Neural cell (in vitro differentiated cells): ENCODE results near the gene OOSP1. TPM values are rescaled to one million over a fixed set of nuclear protein-coding genes. Genes with fewer than 3 reads are reported as not detected.

Experiments
- H2AFZ ChIP-seq: fragments of 200-600, 300-800 bp; sonication (generic), shearing (Covaris generic); 2 replicates; pipeline ENCODE4 v1.6.0; 2014; ENCODE audit warnings: low read depth, mild to moderate bottlenecking, antibody characterized with exemption, low read length, moderate library complexity
- H3F3A ChIP-seq: fragments of 200-600 bp; shearing (Covaris generic); 2 replicates; pipeline ENCODE4 v1.6.1; 2016; ENCODE audit warnings: mild to moderate bottlenecking, moderate library complexity, mixed read lengths, antibody characterized with exemption, low read length; ENCODE audit not compliant: insufficient read depth, poor library complexity, severe bottlenecking
- H3K27ac ChIP-seq: fragments of 200-600, 300-800 bp; sonication (generic), shearing (Covaris generic); 2 replicates; pipeline ENCODE4 v1.5.1; 2014; ENCODE audit warnings: mild to moderate bottlenecking, low read length, moderate library complexity
- H3K27me3 ChIP-seq: fragments of 300-800, 200-600 bp; sonication (generic), shearing (Covaris generic); 2 replicates; pipeline ENCODE4 v1.6.0; 2014; ENCODE audit warnings: mild to moderate bottlenecking, low read depth, low read length, moderate library complexity; ENCODE audit not compliant: insufficient read depth
- H3K36me3 ChIP-seq: fragments of 300-800, 200-600 bp; sonication (generic), shearing (Covaris generic); 2 replicates; pipeline ENCODE4 v1.5.1; 2014; ENCODE audit warnings: mild to moderate bottlenecking, antibody characterized with exemption, low read length, moderate library complexity; ENCODE audit not compliant: insufficient read depth
- H3K4me2 ChIP-seq: fragments of 300-800, 200-600 bp; sonication (generic), shearing (Covaris generic); 2 replicates; pipeline ENCODE4 v1.6.0; 2014; ENCODE audit warnings: mild to moderate bottlenecking, low read length
- H3K4me3 ChIP-seq: fragments of 300-800, 200-600 bp; sonication (generic), shearing (Covaris generic); 2 replicates; pipeline ENCODE4 v1.5.1; 2014; ENCODE audit warnings: mild to moderate bottlenecking, low read length, moderate library complexity
- H3K79me2 ChIP-seq: fragments of 200-600 bp; shearing (Covaris generic); replicated peaks from 2 replicates; pipeline ENCODE4 v1.6.0; 2014; ENCODE audit warnings: mild to moderate bottlenecking, low read length, moderate library complexity; ENCODE audit not compliant: insufficient read depth
- H3K9ac ChIP-seq: fragments of 300-800, 200-600 bp; sonication (generic), shearing (Covaris generic); 2 replicates; pipeline ENCODE4 v1.6.1; 2016; ENCODE audit warnings: mild to moderate bottlenecking, low read length, mixed read lengths
- H3K9me2 ChIP-seq: fragments of 200-600 bp; shearing (Covaris generic); 2 replicates; pipeline ENCODE4 v1.6.1; 2016; ENCODE audit warnings: mild to moderate bottlenecking, low read length, mixed read lengths; ENCODE audit not compliant: insufficient read depth
- H3K9me3 ChIP-seq: fragments of 200-600, 300-800 bp; sonication (generic), shearing (Covaris generic); 2 replicates; pipeline ENCODE4 v1.6.1; 2016; ENCODE audit warnings: mild to moderate bottlenecking, mixed run types, low read length, moderate library complexity, mixed read lengths
- H4K20me1 ChIP-seq: fragments of 200-600 bp; shearing (Covaris generic); 2 replicates; pipeline ENCODE4 v1.6.1; 2016; ENCODE audit warnings: mild to moderate bottlenecking, mixed run types; ENCODE audit not compliant: insufficient read depth
- CTCF ChIP-seq: fragments of 450-650 bp; IDR thresholded peaks from 2 replicates; pipeline ENCODE4 v1.5.1; 2014; ENCODE audit warnings: antibody characterized with exemption, mild to moderate bottlenecking, moderate library complexity; ENCODE audit not compliant: poor library complexity, severe bottlenecking
- EP300 ChIP-seq: fragments of 450-650 bp; conservative IDR thresholded peaks from 2 replicates; pipeline ENCODE4 v1.6.1; 2014; ENCODE audit warnings: antibody characterized with exemption, mild to moderate bottlenecking, moderate library complexity; ENCODE audit not compliant: poor library complexity, severe bottlenecking
- EZH2 ChIP-seq: fragments of 200-600, 300-800 bp; shearing (Covaris generic), sonication (generic); IDR thresholded peaks from 2 replicates; pipeline ENCODE4 v1.6.1; 2014; ENCODE audit warnings: antibody characterized with exemption, low read length, borderline replicate concordance, mild to moderate bottlenecking; ENCODE audit not compliant: insufficient read depth, poor library complexity, severe bottlenecking
- MXI1 ChIP-seq: fragments of 450-650 bp; conservative IDR thresholded peaks from 2 replicates; pipeline ENCODE4 v1.6.1; 2014; ENCODE audit warnings: antibody characterized with exemption, mild to moderate bottlenecking; ENCODE audit not compliant: poor library complexity, severe bottlenecking
- POLR2AphosphoS5 ChIP-seq: IDR thresholded peaks from 2 replicates; pipeline ENCODE4 v1.6.1; 2012
- RAD21 ChIP-seq: fragments of 450-650 bp; conservative IDR thresholded peaks from 2 replicates; pipeline ENCODE4 v1.6.1; 2014; ENCODE audit warnings: antibody characterized with exemption, mild to moderate bottlenecking, moderate library complexity
- REST ChIP-seq: IDR thresholded peaks from 2 replicates; pipeline ENCODE4 v1.6.1; 2012; ENCODE audit warnings: borderline replicate concordance
- SMC3 ChIP-seq: fragments of 450-650 bp; conservative IDR thresholded peaks from 2 replicates; pipeline ENCODE4 v1.6.1; 2014; ENCODE audit warnings: antibody characterized with exemption, mild to moderate bottlenecking, moderate library complexity; ENCODE audit not compliant: poor library complexity
- TAF1 ChIP-seq: IDR thresholded peaks from 2 replicates; pipeline ENCODE4 v1.6.1; 2012; ENCODE audit warnings: low read depth
- polyA plus RNA-seq: library from polyadenylated mRNA; depleted of rRNA; stranded (reverse); fragments of >200 nt; gene quantifications from 2 replicates; pipeline ENCODE4 v1.2.3, GENCODE V29; 2014

OOSP1 gene
- polyA plus RNA-seq, 1 donor from 2014 or later: not detected

GRCh38 chr11:59918480-59918879, 19.8 kb upstream of the OOSP1 start:
- Histone ChIP-seq H3F3A (no peaks in the 10 kb centered on the region), H3K9me3 (peaks cover 13% of the 10 kb centered on the region), H3K4me2 (no peak overlapping the region), H3K9ac (no peak overlapping the region), H4K20me1 (no peaks in the 10 kb centered on the region), H2AFZ (no peak overlapping the region), H3K4me3 (no peak overlapping the region), H3K79me2 (no peaks in the 10 kb centered on the region), H3K9me2 (no peaks in the 10 kb centered on the region), H3K36me3 (no peaks in the 10 kb centered on the region), H3K27me3 (no peaks in the 10 kb centered on the region), H3K27ac (no peak overlapping the region)
- TF ChIP-seq SMC3 (no peak), EZH2 (no peak), POLR2AphosphoS5 (no peak), EP300 (no peak), TAF1 (no peak), MXI1 (no peak), RAD21 (no peak), REST (no peak)

GRCh38 chr11:59918987-59919589, 19.1 kb upstream of the OOSP1 start:
- Histone ChIP-seq H3K4me2 (no peak overlapping the region), H3K27ac (no peak overlapping the region), H3F3A (no peaks in the 10 kb centered on the region), H3K9me2 (no peaks in the 10 kb centered on the region), H3K36me3 (no peaks in the 10 kb centered on the region), H4K20me1 (no peaks in the 10 kb centered on the region), H2AFZ (no peak overlapping the region), H3K9me3 (peaks cover 14% of the 10 kb centered on the region), H3K4me3 (no peak overlapping the region), H3K9ac (no peak overlapping the region), H3K27me3 (no peaks in the 10 kb centered on the region), H3K79me2 (no peaks in the 10 kb centered on the region)
- no peak for TF ChIP-seq POLR2AphosphoS5
- peak; percentile 21 for TF ChIP-seq CTCF
- no peak for TF ChIP-seq TAF1
- no peak for TF ChIP-seq EP300
